ENCODE data around the gene PPOX.

The PPOX gene

GRCh38 chr1:161165742-161166668, at the start of gene PPOX:
Gene PPOX (plus strand): TSS chr1:161166426. CDS start chr1:161166848, 422 bp downstream.
- Mint-ChIP-seq H3K9me3 (no peaks in the 10 kb centered on the region), H3K36me3 (peaks cover 7% of the 10 kb centered on the region), H3K4me3 (peak within 1 kb of the TSS; percentile 90), H3K27me3 (no peaks in the 10 kb centered on the region), H3K4me1 (peaks cover 60% of the 10 kb centered on the region), H3K27ac (peak within 1 kb of the TSS; percentile 65)

- H3K4me1 Mint-ChIP-seq, result peaks cover 72% of the 10 kb centered on the region
- peak within 1 kb of the TSS; percentile 96 for H3K27ac Mint-ChIP-seq
- no peaks in the 10 kb centered on the region for H3K9me3 Mint-ChIP-seq
- H3K36me3 Mint-ChIP-seq, result peaks cover 14% of the 10 kb centered on the region
- H3K27me3 Mint-ChIP-seq, result no peaks in the 10 kb centered on the region
- H3K4me3 Mint-ChIP-seq, result peak within 1 kb of the TSS; percentile 90
Observed at GRCh38 chr1:161117759-161118581, 48.3 kb upstream of the PPOX start, which contains the start of the genes NIT1 and PFDN2. Gene NIT1 (plus strand): TSS chr1:161118105. CDS start chr1:161118177, 72 bp downstream. Gene PFDN2 (minus strand): TSS chr1:161118037. CDS start chr1:161118026, 11 bp downstream.

GRCh38 chr1:161119092-161119903, 46.9 kb upstream of the PPOX start:
- H3K36me3 Mint-ChIP-seq, result peaks cover 13% of the 10 kb centered on the region
- peaks cover 59% of the 10 kb centered on the region for H3K4me1 Mint-ChIP-seq
- H3K27ac Mint-ChIP-seq, result peak overlapping the region; percentile 96
- no peaks in the 10 kb centered on the region for H3K27me3 Mint-ChIP-seq
- H3K4me3 Mint-ChIP-seq, result peak overlapping the region; percentile 90
- no peaks in the 10 kb centered on the region for H3K9me3 Mint-ChIP-seq

- H3K27ac Mint-ChIP-seq, result peak overlapping the region; percentile 84
- H3K4me1 Mint-ChIP-seq, result peaks cover 46% of the 10 kb centered on the region
- H3K27me3 Mint-ChIP-seq, result no peaks in the 10 kb centered on the region
- H3K36me3 Mint-ChIP-seq, result peaks cover 13% of the 10 kb centered on the region
- no peaks in the 10 kb centered on the region for H3K9me3 Mint-ChIP-seq
- peak overlapping the region; percentile 19 for H3K4me3 Mint-ChIP-seq
Observed at GRCh38 chr1:161121042-161121650, 45.1 kb upstream of the PPOX start.

- peaks cover 45% of the 10 kb centered on the region for H3K4me1 Mint-ChIP-seq
- no peak overlapping the region for H3K4me3 Mint-ChIP-seq
- H3K27me3 Mint-ChIP-seq, result no peaks in the 10 kb centered on the region
- peaks cover 17% of the 10 kb centered on the region for H3K36me3 Mint-ChIP-seq
- H3K9me3 Mint-ChIP-seq, result no peaks in the 10 kb centered on the region
- peak overlapping the region; percentile 66 for H3K27ac Mint-ChIP-seq
Observed at GRCh38 chr1:161121834-161122233, 44.4 kb upstream of the PPOX start.

GRCh38 chr1:161122967-161123366, 43.3 kb upstream of the PPOX start:
- Mint-ChIP-seq H3K36me3 (peaks cover 21% of the 10 kb centered on the region), H3K27ac (peak overlapping the region; percentile 52), H3K4me3 (no peak overlapping the region), H3K4me1 (peaks cover 51% of the 10 kb centered on the region), H3K27me3 (no peaks in the 10 kb centered on the region), H3K9me3 (no peaks in the 10 kb centered on the region)

- Mint-ChIP-seq H3K4me1 (peaks cover 61% of the 10 kb centered on the region), H3K27me3 (no peaks in the 10 kb centered on the region), H3K36me3 (peaks cover 33% of the 10 kb centered on the region), H3K9me3 (no peaks in the 10 kb centered on the region), H3K27ac (peak overlapping the region; percentile 74), H3K4me3 (no peak overlapping the region)
Observed at GRCh38 chr1:161127649-161128048, 38.6 kb upstream of the PPOX start.

- peaks cover 31% of the 10 kb centered on the region for H3K36me3 Mint-ChIP-seq
Observed at GRCh38 chr1:161128591-161129420, 37.4 kb upstream of the PPOX start.

GRCh38 chr1:161130266-161130665, 36.0 kb upstream of the PPOX start:
- Mint-ChIP-seq H3K36me3 (peaks cover 28% of the 10 kb centered on the region), H3K27me3 (no peaks in the 10 kb centered on the region), H3K4me3 (no peak overlapping the region), H3K9me3 (no peaks in the 10 kb centered on the region), H3K27ac (peak overlapping the region; percentile 15), H3K4me1 (peaks cover 65% of the 10 kb centered on the region)

More at GRCh38 chr1:161128591-161129420, 37.4 kb upstream of the PPOX start:
- no peaks in the 10 kb centered on the region for H3K9me3 Mint-ChIP-seq
- H3K27ac Mint-ChIP-seq, result peak overlapping the region; percentile 25
- H3K27me3 Mint-ChIP-seq, result no peaks in the 10 kb centered on the region
- H3K4me1 Mint-ChIP-seq, result peaks cover 61% of the 10 kb centered on the region
- H3K4me3 Mint-ChIP-seq, result no peak overlapping the region

GRCh38 chr1:161131523-161132409, 34.5 kb upstream of the PPOX start:
- H3K4me1 Mint-ChIP-seq, result peaks cover 60% of the 10 kb centered on the region
- no peaks in the 10 kb centered on the region for H3K9me3 Mint-ChIP-seq
- peak overlapping the region; percentile 97 for H3K27ac Mint-ChIP-seq
- peaks cover 21% of the 10 kb centered on the region for H3K36me3 Mint-ChIP-seq
- H3K4me3 Mint-ChIP-seq, result no peak overlapping the region
- H3K27me3 Mint-ChIP-seq, result no peaks in the 10 kb centered on the region

GRCh38 chr1:161132410-161133219, 33.6 kb upstream of the PPOX start, which contains the start of gene DEDD:
Gene DEDD (minus strand): TSS chr1:161132667. CDS start chr1:161124462, 8,205 bp downstream.
- Mint-ChIP-seq H3K27me3 (no peaks in the 10 kb centered on the region), H3K4me3 (no peak within 1 kb of the TSS), H3K4me1 (peaks cover 52% of the 10 kb centered on the region), H3K36me3 (peaks cover 15% of the 10 kb centered on the region), H3K9me3 (no peaks in the 10 kb centered on the region), H3K27ac (peak within 1 kb of the TSS; percentile 97)

- H3K4me1 Mint-ChIP-seq, result peaks cover 46% of the 10 kb centered on the region
- no peak overlapping the region for H3K27ac Mint-ChIP-seq
- no peak overlapping the region for H3K4me3 Mint-ChIP-seq
- peaks cover 12% of the 10 kb centered on the region for H3K36me3 Mint-ChIP-seq
- H3K9me3 Mint-ChIP-seq, result no peaks in the 10 kb centered on the region
- H3K27me3 Mint-ChIP-seq, result no peaks in the 10 kb centered on the region
Observed at GRCh38 chr1:161133220-161133740, 32.9 kb upstream of the PPOX start.

Measured in activated naive CD4-positive, alpha-beta T cell treated with anti-CD3 and anti-CD28 coated beads, Interleukin-2, amount 50 U/mL, for 24 hours (primary cell).